SKM-1 treated with dmso at 0.1 percent for 144 hours (cell line): ENCODE data around the gene LINGO4.

Source experiments
- DNase-seq: peaks from one replicate; lab custom pipeline; 2025; ENCODE audit not compliant: unreplicated experiment; lab: John Stamatoyannopoulos, UW

LINGO4 gene

DNA sequence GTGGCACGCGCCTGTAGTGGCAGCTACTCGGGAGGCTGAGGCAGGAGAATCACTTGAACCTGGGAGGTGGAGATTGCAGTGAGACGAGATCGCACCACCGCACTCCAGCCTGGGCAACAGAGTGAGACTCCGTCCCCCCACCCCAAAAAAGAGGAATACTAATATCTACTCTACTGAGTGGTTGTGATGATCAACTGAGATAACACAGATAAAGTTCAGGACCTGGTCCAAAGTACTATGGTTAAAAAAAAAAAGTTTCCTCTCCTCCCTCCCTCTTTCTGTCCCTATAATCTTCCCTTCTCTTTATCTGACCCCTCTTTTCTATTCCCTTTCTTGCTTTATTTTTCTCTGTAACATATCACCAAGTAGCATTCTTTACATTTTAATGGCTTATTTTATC, 30.4 kb upstream of the LINGO4 start:
- no peak for DNase-seq

DNA sequence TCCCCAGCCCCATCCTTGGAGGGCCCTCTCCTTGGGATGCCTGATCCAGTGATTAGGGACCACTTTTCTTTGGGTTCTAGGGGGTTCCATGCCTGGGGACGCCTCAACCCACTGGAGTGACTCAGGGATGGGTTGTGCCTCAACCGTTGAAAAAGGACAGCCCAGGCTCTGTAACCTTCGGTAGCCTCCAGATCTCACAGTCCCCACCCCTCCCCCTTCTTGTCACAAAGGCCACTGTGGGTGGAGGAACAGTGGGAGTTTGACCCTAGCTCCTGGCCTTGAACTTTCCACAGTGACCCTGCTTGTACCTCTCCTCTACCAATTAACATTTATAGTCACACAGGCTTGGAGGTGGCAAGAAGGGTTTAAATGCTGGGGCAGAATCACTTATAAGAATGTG, 29.0 kb upstream of the LINGO4 start:
- no peak for DNase-seq

DNA sequence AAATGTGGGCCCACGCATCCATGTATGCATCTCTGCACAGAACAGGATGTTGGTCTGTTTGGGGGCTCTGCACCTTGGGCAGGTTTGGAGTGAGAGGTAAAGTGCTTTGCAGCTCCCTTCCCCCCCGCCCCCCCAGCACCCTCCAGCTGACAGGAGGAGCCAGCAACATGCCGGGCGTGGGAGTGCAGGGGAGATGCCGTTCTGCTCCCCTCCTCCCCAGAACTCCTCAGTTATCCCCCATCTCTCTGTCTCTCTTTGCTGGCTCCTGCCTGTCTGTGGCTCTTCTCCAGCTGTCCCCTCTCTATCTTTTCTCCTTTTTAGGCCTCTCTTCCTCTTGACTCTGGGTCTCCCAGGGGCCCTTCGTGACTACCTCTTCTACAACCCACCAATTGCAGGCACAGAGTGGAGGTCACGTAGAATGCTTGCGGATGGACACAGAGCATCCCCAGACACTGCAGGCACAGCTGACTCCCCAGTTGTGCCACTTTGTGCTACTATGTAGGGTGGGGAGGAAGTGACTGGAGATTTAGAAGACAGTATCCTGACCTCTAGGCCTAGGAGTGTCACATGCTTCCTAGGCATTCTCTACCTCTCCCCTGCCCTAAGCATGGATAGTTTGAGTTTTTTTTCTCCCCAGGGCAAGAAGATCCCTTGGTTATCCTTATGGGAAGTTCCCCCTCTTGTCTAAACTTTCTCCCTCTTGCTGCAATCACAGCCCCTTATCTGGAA, 28.1 kb upstream of the LINGO4 start:
- no peak for DNase-seq

DNA sequence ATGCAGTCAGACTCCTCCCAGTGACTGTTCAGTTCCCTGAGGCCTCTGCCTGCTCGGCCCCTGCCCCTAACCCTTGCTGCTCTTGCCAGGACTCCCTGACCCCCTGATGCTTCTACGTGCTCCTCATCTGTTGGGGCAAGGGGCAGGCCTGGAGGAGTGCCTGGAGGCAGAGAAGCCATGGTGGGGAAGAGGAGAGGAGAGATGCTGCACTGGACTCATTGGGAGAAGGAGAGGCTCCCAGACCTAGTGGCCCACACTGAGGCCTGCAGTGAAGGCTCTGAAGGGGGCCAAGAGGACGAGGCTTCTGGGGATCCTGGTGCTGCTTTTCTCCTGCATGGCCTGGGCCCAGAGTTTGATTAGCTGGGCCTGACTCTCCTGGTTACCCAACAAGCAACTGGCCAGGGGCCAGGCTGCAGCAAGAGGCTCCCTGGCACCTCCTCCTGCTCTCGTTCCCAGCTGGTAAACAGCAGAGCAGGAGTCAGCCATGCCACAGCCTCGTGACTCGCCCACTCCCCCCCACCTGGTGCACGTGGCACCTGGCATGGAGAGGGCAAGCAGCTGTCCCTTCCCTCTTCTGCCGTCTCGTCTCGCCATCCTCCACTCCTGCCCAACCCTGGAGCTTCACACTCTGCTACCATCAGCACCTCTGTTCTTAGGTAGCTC, 27.2 kb upstream of the LINGO4 start:
- no peak for DNase-seq

DNA sequence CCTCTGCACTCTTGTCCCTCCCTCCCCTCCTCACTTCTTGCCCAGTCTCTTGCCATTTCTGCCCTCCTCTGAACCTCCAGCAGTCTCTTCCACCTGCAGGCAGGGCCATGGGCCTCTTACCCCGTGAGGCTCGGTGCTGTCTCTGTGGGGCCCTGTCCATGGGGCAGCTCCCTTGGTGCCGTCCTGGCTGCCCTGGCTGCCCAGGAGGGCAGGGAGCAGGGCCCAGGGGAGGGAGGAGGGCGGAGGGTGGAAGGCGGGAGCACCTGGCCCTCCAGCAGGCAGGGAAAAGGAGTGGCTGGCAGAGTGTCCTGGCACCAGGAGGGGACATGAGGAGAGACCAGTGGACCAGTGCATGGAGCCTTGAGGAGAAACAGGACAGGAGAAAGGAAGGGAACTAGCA, 26.4 kb upstream of the LINGO4 start, which contains the start of gene RORC:
RORC (minus strand) TSS at position 198 of the 400 bp plus-strand sequence; CDS start at position 160, 38 bp downstream.
- DNase-seq: no peak

DNA sequence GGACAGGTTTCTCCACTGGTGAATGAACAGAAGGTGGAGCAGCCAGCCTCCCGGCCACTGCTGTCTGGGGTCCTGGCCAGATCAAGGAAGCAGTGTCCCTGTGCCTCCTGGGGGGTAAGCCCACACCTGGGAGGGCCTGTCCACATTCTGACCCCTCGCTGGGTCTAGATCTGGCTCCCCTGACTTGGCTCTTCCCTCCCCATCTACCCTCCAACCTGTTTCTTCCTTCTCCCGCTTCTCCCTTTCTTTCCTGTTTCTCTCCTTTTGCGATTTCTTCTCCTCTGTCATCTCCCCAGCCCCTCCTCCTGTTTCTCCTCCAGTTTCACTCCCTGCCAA, 26.0 kb upstream of the LINGO4 start:
- DNase-seq: no peak

DNA sequence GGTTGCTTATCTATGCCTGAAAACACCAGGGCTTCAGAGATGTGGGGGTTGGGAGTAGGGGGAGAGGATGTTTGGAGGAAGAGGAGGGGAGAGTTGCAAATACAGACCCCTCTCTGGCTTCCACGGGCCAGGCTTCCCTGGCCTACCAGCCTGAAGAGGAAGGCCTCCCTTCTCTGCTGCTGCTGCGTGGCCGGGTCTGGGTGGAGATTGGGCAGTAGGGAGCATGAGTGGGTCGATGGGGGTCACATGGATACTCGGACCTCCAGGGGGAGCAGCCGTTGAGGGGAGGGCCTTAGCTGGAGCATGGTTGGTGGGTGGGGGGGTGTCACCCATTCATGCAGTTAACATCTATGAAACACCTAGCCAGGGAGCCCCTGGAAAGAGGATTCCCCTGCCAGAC, 24.8 kb upstream of the LINGO4 start:
- DNase-seq: no peak

DNA sequence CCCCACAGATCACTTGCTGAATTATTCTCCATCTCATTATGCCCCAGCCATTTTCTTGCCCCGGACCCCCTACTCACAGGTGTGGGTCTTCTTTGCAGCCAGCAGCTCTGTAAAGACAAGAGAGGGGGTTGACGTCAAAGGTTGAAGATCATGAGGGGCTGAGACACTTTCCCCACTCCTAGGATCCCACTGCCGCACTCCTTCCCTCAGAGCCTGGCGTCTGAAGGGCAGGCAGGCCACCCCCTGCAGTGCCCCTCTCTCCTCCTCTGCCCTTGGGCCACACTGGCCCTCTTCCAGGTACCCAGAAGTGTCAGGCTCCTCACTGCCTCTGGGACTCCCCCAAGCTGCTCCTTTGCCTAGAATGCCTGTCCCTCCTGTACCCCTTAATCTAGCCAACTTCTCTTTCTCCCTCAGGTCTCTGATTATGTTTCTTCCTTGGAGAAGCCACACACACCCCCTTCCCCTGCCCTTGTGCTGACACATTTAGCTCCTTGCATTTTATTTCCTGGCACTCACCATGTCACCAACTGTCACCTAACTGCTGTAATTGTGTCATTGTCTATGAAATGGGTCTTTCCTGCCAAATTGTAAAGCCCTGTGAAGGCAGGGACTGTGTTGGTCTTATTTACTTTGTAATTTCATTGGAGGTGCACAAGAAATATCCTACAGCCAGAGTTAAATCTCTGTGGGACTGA, 24.3 kb upstream of the LINGO4 start:
- no peak for DNase-seq

DNA sequence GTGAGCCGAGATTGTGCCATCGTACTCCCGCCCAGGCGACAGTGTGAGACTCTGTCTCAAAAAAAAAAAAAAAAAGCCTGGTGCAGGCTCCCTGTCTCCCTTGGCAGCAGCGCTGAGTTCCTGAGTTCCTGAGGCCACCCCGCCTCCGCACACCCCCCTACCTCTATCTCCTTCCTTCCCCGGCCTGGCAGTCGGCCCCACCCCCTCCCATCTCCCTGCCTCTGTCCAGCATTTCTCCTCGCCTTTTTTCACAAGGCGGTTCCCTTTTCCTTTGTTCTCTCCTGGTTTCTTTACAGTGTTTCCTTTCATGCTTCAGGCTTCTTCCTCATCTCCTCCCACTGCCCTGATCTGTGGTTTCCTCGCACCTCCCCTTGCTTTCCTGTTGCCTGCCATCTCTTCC, 23.7 kb upstream of the LINGO4 start:
- DNase-seq: no peak

DNA sequence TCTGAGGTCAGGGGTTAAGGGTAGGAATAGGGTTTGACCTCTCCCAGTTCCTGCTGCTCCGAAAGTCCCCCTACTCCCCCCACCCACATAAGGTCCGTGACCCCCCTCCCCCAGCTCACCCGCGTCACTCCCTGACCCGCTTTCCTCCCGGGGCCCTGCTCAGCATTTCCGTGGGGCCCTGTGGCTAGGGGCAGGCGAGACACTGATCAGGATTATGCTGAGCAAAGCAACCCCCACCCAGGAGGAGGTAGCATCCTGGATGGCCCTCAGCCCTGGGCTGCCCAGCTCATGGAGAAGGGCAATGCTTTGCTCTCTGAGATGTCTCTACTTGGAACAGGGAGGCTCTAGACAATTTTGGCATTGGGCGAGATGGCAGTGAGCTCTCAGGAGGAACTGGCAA, 22.6 kb upstream of the LINGO4 start:
- DNase-seq: no peak

DNA sequence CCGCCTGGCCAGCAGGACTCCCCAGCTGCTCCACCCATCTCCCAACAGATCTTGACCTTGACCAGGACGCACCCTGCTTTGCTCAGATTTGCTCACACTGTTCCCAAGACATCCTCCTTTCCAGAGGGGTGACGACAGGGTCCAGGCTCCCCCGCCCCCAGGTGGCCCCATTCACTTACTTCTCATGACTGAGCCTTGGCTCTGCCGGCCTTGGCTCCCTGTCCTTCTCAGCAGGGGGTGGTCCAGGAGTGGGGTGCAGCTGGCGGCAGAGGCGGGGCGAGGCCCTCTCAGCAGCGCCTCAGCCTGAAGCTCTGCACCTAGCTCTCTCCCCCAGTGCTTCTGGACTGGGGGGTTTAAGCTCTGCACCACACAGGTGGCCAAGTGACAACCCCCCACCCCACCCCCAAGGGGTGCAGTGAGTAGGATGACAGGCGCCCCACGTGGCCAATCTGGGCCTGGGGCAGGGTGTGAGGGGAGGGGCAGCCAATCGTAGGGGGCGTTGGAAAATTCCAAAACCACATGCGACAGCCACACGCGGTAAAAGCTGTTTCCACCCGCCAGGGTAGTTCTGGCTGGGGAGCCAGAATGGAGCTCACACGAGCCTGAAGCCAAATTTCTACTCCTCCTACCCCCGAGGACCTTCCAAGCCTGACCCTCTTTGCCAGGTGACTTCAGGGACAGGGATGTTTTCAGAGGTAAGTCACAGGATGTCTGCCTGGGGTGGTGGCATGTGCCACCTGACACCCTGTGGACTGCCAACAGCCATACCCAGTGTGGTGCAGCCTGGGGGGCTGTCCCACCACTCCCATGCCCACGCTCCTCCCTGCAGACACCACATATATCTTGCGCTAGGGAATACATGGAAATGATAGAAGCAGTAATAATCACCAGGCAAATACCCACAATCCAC, 20.8 kb upstream of the LINGO4 start:
- no peak for DNase-seq

DNA sequence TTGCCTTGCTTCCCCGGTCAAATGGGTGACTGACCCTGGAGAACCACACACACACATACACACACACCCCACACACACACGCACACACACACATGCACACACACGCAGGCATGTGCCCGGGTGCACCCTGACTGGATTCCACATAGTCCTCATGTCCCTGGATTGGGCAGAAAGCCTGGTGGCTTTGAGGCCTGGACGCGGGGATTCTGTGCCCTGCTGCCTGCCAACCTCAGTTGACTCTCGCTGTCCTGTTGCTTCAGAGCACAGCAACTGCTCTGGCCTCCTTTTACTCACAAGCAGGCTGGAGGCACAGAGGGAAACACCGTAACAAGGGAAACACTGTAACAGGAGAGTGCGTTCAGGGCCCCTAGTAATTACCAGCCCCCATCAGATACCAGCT, 20.0 kb upstream of the LINGO4 start:
- no peak for DNase-seq

DNA sequence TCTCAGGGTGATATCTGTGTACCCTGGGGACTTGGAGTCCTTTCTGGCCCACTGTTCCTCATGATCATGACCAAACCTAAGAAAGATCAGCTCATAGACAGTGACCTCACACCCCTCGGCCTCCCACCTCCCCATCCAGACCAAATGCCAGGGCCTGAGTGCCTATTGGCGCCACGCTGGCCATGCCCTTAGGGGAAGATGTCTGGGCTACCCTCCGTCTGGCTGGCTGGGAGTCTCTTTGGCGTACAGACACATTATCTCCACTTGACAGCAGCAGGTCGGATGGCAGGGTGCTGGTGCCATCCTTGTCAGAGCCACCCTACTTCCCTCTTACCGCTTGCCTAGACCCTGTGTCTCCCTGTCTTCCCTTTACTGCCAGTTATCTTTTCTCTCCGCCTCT, 18.0 kb upstream of the LINGO4 start:
- DNase-seq: no peak

DNA sequence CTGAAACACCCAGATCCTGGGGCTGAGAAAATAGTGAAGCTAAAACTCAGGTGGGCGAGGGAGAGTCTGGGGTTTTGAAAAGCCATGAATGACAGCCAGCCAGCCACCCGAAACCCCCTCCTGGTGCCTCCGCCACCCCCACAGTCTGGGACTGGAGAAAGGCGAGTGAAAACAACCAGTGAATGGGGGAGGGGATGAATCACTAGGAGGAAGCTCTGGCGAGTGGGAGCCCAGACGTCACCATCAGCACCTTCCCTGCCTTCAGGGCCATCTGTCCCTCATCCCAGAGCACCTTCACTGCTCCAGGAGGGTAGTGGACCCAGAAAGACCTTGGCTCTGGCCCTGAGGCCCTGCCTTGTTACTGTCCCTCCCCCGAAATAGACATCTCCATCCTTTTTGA, 17.2 kb upstream of the LINGO4 start:
- no peak for DNase-seq

DNA sequence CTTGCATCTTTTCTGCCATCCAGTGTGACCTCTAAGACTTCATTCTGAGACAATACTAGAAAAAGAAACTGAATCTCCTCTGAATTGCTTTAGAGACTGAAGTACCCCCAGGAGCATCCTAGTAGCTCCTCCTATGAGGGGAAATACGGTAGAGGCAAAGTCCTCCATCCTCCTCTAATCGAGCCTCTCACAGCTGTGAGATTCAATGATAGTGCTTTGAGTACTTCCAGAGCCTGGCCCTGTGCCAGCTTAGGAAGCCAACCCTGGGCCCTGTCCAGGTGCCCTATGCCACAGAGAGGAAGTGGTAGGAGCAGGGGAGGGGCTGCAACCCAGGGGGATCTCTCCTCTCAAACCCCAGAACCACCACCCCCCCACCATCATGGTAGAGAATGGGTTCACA, 15.7 kb upstream of the LINGO4 start:
- DNase-seq: no peak

DNA sequence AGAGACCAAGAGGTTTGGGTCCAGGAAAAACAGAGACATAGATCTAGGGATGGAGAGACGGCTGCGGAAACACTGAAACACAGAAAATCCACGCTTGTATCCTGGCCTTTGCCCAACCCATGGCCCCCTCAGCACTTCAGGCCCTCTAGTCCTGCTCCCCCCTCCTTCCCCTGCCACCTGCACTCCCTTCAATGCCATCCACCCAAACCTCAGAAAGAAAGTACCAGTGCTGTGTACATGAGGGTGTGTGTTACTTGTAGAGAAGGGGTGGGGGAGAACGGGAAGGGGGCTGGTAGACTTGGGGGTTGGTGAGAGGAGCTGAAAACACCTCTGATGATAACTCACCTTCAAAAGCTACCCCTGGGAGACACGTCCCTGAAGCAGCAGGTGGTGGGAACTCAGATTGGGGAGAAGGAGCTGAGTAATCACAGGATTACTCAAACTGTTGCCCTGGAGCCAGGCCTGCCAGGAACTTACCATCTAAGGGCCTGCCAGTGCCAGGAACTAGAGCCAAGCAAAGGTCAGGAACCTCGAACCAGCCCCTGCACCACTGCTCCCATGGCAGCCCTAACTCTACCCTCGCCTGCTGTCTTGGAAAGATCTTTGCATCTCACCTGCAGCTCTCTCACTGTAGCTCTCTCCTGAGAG, 14.9 kb upstream of the LINGO4 start:
- no peak for DNase-seq

DNA sequence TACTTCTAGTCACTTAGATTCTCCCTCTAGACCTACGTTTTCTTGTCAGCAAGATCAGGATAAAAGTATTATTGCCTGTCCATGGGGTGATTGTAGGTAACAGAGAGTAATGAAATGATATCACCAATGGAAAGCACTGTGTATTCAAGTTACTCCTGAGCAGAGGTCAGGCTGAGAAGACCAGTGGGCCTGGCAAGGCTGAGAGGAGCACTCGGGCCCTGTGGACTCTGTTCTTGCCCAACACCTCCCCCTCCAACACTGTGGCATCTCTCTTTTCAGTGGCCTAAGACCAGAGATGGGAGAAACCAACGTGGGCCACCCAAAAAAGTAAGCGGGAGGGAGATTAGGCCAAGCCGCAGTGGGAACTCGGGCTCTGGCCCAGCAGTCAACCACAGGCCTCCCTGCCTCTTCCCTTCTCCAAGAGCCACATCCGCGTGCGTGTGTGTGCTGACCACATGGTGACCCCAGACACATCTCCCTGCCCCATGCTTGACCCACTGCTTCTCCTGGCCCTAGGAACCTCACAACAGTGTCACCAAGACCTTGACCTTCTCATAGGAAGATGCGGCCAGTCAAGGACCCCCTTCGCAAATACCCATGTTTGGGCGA, 14.1 kb upstream of the LINGO4 start:
- DNase-seq: no peak

DNA sequence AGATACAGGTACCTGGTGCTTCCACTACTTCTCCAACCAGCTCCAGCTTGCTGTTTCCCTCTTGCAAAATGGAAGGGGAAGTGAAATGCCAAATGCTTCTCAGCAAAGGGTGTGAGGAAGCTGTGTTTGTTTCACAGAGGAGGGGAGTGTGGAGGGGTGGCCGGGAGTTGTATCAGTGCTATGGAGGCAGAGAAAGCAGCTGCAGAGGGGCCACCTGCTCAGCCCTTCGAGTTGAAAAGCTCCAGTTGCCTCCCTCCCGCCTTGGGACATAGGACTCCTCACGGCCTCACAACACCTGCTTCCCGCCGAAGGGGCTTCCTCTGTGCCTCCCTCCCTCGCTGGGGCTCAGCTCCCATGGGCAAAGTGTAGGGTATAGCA, 12.1 kb upstream of the LINGO4 start:
- peak; percentile 42 for DNase-seq

DNA sequence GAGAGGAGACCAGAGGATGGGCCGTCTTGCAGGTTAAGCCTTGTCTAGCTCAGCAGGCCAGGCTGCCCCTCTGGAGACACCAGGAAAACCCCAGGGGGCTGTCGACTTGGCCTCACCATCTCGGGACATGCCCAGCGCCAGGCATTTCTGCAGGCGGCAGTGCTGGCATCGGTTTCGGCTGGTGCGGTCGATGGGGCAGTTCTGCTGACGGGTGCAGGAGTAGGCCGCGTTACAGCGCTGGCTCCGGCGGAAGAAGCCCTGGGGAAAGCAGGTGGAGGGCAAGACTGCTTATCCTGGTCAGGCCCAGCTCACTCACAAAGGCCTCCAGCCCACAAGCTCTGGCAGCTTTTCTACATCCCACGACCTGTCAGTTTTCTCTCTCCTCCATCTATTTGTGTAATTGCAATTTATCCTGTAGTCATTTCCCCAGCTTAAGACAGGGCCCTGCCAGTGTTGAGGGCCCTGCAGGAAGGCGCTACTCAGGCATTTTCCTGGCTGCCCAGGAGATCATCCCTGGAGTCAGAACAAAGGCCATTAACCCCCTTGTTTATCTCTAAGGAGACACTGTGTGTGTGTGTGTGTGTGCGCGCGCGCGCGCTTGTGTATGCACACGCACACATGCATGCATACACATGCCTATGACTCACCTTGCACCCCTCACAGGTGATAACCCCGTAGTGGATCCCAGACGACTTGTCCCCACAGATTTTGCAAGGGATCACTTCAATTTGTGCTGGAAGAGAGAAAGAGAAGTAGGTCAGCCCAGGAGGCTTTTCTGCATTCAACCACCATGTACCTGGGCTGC, 11.5 kb upstream of the LINGO4 start:
- no peak for DNase-seq
